SIG-M5 (cell line): ENCODE measurements around the gene LRRN1.

Source experiments
- DNase-seq: peaks from one replicate; lab custom pipeline; 2025; lab: John Stamatoyannopoulos, UW

LRRN1 gene

DNA sequence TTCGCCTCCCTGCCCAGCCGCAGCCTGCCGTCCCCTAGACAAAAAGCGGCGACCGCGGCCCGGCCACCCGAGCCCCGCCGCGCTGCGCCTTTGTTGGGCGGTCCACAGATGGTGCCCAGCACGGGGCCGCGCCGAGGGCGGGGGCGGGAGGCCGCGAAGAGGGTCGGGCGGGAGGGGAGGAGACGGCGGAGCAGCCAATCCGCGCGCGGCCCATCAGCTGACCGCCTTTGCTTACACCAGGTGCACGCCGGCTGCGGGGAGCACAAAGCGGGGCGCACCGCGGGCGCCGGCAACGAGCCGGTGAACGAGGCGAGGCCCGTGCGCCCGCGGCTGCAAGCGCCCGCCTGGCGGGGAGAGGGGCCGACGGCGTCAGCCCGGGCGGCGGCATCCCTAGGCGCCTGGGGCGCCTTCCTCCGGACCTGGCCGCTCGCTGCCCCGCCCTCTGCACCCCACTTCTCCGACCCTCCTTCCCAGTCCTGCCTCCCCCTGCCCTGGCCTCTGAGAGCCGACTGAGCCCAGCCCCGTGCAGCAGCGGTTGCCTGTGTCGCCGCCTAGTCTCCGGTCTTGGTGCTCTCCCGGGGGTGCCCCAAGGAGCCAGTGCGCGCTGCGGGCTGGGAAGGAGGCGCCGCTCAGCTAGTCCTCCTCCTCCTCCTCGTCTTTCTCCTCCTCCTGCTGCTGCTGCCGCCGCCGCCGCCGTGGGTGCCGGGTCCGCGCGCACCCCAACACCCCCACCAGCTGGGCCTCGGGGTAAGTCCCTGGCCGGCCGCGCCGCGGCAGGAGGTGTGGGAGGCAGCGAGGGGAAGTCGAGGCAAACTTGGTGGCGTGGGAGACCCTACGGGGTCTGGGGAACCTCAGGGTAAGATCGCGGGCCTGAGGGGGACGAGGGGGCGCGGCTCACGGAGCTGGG, at the start of gene LRRN1:
Gene LRRN1 (plus strand): TSS at position 259 of the 907 bp plus-strand sequence. CDS start 45,211 bp downstream, outside the sequence.
- DNase-seq = no peak

DNA sequence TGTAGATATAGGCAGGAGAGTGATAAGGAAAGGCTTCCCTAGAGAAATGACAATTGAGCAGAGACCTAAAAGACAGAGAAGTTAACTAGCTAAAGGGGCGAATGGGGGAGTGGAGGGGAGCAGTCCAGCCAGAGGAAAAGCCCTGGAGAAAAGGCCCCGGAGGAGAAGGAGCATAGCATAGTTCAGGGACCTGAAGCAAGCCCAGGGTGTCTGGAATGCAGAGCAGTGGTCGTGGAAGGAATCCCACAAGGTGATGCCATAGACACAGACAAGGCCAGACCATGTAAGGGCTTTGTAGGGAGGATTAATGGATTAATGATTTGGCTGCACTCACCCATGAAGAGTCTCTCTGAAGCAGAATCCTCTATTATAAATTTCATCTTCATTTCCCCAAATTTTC, 45.8 kb upstream of the LRRN1 start:
- DNase-seq = no peak

DNA sequence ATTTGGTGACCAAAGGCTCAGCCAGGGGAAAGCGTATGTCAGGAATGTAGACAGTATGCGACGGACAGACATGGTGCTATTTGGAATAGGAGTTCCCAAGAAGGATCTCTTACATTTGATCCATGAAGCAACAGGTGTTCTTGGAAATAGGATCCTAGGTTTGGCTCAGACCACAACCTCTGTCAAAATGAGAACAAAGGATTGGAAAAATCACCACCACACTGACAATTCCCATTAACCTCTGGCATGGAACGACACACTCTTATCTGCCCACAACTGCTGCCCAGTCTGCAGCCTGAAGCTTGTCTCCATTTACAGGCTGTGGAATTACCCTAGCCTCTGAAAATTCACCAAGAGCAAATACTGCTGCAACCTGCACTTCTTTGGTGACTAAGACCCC, 33.6 kb upstream of the LRRN1 start:
- no peak for DNase-seq

DNA sequence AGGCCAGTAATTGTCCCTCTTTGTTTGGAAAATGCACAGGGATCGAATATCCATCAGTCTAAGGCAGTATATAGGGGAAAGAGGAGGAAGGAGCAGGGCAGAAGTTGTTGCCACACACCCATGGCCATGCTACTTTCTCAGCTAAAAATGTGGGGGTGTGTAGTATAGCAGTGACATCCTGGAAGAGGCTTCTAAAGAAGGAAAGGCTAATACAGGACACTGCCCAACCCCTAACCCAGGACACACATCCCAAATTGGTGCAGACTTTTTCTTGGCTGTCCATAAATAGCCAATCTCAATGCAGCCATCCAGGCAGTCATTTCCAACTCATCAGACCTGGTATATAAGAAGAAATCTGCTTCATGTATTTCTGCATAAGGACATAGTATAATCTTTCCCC, 33.1 kb upstream of the LRRN1 start:
- no peak for DNase-seq

DNA sequence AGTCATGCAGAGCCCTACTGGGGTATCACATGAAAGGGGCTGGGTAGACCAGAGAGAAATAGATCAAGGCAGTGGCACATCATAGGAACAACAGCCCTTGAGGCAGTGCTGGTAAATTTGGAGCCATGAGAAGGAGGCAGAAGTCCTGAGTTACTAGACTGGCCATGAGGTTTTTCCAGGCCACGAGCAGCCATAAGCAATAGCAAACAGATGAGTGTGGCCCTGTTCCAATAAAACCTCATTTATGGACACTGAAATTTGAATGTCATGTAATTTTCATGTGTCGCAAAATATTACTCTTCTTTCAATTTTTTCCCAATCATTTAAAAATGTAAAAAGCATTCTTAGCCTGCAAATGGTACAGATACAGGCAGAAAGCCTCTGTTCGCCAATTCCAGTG, 28.1 kb upstream of the LRRN1 start:
- DNase-seq = no peak

DNA sequence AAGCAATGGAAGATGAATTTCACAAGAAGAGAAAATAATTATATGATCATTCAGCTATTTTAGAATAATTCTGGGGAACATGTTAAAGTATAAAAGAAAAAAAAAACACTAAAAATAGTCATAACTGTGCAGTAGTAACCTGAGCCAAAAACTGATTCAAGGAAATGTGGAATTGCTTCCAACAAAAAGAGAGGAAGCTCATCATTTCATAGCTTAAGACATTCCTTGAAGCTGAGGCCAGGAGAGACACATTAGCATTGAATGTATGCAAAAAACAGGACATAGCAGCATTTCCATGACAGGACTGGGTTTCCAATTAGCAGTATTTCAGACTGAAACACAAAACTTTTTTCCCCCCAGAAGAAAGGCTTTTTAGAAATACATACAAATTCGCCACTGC, 27.7 kb upstream of the LRRN1 start:
- no peak for DNase-seq

DNA sequence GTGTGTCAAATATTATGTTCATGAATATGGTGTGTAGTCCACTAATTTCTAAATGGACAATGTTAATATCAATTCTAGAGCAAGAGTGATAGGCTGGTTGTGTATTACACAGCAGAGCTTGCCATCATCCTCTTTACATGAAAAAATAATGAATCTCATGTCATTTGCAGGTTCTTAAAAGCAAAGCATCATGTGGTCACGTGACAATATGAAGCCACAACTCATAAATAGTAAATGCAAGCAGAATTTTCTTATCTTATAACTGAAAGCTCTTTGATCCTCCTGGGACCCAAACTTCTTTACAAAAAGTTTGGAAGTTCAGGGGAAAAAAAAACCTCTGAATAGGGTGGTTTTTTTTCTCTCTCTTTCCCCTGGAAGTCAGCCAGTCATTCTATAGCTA, 26.9 kb upstream of the LRRN1 start:
- no peak for DNase-seq

DNA sequence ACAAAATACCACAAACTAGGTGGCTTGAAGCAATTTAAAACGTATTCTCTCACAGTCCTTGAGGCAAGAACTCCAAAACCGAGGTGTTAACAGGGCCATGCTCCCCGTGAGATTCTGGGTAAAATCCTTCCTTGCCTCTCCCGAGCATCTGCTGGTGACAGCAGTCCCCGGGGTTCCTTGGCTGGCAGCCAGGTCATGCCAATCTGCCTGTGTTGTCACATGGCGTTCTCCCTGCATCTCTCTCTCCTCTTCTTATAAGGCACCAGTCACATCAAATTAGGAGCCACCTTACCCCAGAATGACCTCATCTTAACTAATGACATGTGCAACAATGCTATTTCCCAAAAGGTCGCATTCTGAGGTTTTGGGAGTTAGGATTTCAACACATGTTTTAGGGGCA, 26.3 kb upstream of the LRRN1 start:
- no peak for DNase-seq

DNA sequence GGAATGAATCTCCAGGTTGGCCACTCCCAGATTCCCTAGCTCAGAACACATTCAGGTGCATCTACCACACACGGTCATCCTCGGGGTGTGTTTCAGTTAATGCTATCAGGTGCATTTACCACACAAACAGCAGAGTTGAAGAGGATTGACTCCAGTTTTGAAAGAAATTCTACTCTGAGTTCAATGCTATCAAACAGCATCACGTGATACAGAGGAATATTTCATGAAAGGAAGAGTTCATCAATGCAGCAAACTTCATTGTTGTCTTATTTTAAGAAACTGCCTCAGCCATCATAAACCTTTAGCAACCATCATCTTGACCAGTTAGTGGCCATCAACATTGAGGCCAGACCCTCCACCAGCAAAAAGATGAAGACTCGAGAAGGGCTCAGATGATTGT, 22.6 kb upstream of the LRRN1 start:
- no peak for DNase-seq

DNA sequence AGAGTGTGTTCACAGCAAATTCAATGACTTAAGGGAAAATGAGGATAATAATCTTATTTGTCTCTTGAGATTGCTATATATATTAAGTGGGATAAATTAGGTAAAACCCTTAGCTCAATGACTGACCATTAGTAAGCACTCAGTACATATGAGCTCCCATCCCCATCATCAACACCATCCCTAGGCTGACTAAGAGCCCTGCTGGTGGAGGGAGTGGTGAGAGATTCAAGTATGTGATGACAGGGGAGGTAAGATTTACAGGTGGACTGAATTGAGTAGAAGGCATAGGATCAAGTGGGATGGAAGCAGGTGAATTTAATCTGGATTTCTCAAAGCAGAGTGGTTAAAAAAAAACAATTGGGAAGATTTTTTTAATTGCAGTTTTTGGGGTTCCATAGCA, 21.0 kb upstream of the LRRN1 start:
- DNase-seq = no peak

DNA sequence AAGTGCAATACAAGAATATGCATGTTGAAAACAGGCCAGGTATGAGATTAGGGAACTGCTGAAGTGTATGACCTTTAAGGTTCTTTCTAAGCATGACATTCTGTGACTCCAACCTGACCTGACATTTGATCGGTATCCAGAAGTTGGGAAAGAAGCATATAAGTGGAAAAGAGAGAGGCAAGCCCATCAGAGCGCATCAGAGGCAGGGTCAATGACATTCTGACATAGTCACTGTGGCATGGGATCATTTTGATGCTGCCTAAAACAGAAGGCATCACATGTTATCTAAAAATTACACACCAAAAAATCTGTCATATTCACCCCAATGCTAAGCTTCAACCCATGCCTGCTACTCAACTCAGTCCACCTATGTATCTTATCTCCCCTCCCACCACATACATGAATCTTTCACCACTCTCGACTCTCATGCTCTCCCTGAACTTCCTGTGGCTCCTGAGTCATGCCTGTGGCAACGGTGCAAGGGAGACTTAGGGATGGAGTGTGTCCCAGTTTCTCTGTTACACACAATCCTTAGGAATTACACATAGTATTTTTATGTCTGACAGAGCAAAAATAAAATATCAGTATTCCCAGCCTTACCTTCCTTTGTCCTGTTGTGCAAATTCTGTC, 20.5 kb upstream of the LRRN1 start:
- no peak for DNase-seq

DNA sequence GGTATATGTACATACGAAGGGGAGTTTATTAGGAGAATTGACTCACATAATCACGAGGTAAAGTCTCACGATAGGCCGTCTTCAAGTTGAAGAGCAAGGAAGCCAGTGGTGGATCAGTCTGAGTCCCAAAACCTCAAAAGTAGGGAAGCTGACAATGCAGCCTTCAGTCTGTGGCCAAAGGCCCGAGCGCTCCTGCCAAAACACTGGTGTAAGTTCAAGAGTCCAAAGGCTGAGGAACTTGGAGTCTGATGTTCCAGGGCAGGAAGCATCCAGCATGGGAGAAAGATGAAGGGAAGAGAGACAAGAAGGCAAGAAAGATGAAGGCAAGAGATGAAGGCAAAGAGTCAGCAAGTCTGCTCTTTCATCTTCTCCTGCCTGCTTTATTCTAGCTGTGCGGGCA, 16.8 kb upstream of the LRRN1 start:
- no peak for DNase-seq

DNA sequence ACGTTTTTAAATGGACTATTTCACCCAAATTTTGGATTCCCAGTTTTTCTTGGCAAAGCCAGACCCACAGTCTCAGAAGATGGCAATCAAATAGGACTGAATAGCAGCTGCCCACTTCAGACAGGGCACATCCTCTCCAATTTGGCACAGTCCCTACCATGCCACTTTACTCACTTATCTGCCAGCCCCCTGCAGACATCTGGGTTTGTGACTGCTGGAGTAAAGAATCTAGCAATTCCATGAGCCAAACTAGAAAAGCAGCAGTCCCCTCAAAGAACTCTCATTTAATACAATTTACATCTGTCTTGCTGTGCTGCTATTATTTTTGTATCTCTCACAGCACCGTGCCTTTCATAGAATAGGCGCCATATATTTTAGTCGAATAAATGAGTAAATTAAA, 16.0 kb upstream of the LRRN1 start:
- DNase-seq = no peak

DNA sequence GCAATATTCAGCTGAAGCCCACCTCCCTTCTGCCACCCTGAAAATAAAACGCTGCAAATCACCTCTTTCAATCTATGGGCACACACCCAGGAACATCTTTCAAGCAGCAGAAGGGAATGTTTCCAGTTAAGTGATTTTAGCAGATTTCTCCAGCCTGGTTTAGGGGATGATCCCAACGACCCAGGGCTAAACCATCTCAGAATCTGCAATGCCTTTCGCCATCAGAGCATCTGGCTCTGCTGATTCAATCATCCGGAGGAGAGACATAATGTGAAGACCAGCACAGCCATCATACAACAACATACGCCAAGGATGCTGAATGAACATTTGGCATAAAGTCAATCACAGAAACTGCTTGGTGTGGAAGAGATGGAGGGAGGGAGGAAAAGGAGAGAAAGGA, 15.5 kb upstream of the LRRN1 start:
- DNase-seq = no peak

DNA sequence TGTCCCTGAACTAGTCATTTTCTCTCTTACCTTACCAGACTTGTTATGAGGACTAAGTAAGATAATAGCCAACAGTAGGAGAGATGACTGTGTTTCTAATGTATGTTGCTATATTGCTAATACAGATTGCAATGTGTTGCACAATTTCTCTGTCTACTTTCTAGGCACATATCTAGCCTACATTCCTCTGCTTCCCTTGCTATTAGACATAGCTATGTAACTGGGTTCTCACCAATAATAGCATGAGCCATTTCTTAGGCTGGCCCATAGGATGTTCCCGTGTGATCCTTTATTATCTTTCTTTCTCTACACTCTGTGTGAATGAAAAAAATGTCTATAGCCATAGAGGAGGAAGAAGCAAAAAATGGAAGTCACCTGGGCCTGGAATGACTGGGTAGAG, 6.8 kb upstream of the LRRN1 start:
- no peak for DNase-seq

DNA sequence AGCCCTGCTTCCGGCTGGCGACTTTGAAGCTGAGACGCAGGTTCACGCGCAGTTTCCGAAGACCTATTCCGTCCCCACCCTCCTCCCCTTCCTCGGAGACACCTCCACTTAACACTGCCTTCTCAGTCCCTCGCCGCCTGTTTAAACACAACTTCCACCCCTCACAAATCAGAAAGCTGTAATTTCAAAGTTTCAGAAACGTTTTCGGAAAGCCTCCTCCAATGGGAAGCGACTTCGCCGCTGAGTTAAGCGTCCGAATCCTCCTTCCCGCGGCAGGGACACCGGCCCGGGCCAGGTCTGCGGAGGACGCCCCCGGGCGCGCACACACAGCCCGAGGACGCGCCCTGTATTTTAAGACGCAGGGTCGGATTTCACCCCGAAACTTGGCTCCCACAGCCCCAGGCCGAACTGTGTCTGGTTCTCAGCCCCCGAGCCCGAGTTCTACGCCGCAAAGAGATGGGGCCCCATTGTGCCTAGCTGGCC, 559 bp upstream of the LRRN1 start:
- no peak for DNase-seq

DNA sequence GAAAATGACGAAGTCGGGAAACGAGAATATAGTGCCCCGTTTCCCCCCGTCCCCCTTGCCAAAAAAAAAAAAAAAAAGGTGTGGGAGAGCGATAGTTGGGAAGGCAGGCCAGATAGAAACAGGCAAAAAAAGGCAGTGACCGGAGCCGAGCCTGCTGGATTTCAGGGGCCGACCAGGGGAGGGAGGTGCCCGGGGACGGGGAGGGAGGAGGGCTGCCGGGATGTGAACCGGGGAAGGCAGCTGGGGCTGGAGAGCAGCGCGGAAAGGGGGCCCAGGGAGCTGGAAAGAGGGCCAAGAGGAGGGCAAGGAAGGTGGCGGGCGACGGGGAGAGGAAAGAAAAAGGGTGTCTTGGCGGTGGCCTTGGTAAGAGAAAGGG, 837 bp downstream of the LRRN1 start:
- no peak for DNase-seq

DNA sequence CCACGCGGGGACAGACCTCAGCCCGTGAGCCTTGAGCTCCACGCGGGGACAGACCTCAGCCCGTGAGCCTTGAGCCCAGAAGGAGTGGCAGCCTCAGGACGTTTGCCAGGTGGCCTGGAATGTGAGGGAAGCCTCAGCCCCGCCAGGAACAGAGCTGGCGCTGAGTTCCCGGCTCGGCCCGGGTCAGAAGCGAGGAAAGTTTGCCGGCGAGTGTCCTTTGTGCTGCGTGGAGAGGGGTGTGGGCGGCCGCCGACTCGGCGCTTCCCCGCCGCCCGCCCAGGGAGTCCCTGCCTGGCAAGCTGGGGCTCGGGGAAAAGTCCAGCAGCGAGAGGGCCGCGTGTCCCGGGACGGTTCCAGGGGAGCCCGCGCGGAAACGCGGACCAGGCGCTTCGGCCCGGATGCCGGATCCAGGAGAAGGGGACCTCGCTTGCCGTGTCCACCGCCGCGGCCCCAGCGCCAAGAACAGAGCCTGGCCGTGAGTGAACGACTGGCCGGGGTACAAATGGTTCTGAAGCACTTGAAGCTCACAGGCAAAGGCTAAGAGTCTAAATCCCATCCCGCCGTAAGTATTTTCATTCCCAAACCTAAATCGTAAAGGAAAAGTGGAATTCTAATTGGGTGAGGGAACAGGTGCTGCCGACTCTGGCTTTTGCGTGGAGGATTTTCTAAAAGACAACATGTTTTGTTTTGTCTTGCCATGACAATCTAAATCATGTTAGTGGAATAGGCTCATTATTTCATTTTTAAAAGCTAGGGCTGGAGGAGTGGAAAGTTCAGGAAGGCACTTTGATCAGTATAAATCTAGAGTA, 1.7 kb downstream of the LRRN1 start:
- DNase-seq = no peak

DNA sequence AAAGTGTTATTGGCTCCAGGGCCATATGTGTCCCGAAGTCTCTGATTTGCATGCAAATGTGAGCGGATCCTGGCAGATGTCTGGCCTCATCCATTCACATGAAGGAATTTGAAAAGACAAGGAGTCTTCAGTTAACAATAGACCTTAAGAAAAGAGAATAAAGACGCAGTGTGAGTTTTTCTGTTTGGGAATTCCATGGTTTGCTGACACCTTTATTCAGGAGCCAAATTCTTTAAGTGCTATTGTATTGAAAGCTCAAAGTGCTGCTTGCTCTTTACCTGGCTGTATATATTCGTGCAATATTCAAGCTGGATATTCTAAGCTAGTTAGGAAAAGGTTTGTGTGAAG, 2.2 kb downstream of the LRRN1 start:
- DNase-seq = no peak

DNA sequence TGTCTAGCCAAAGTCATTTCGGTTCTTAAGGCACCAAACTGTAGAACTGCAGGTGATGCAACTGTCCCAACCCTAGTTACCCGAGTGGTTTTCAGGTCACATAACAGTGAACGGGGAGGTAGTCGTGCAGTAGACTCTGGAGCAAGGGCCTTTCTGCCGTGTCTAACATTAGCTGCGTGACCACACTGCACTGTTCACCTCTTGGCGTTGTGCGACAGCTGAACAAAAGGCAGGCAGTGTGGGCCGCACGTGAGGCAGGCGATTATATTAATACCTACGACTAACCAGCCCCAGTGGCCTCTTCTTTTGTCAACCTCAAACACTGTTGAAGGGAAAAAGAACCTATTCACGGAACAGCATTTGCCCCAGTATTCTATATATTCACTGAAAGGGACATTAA, 2.8 kb downstream of the LRRN1 start:
- no peak for DNase-seq

DNA sequence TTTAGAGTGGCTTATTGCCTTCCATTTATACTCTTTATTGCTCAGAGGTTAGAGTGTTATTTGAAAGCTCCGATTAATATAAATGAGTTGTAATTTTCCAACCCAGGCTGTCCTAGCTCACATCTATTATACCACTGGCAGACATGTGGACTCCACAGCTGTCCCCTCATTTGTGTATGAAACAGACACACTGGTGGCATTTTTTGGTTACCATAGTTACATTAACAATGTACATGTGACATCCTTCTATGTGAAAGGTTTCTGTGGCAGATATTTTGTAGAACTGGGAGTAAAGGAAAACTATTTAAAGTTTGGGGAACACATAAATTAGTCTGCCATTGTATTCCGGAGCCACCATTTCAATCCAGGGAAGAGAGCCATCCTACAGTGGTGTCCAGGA, 5.3 kb downstream of the LRRN1 start:
- no peak for DNase-seq

DNA sequence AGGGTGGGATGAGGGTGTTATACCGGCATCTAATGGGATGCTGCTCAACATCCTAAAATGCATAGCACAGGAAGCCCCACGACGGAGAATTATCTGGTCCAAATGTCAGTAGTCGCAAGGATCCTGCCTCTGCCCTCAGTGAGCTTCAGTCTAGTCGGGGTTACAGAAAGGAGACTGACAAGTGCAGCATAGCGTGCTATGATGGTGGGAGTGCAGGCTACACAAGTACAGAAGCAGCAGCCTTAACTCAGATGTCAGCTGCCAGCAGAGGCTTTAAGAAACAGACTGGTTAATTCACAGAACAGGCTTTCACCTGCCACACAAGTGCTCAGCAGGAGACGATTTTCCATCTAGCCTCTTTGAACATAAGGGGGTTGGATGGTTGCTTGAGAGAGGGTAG, 6.9 kb downstream of the LRRN1 start:
- DNase-seq = no peak

DNA sequence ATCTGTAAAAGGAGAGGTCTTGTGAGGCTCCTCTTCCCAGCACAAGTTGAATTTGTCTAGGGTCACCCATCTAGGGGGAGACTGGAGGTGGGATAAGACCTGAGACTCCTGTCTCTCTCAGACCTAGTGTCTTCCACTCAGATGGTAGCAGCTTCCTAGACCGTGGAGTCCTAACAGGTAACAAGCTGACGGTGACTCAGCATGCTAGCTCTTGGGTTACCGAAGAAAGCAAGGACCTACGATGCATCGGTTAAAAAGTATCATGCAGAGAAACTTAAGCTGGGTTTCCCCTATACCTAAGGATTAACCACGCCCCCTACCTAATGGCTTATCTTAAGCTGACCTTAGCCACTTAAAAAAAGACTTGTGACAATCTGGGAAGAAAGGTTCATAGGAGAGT, 7.6 kb downstream of the LRRN1 start:
- no peak for DNase-seq
